GM12878 (cell line): Measurements from ENCODE around the gene KCNS3. TPM values are rescaled to one million over a fixed set of nuclear protein-coding genes. Genes with fewer than 3 reads are reported as not detected.

Experiments used
- ATAC-seq: fragments of 200-7000 bp; cut with Tn5 transposase; 3 replicates; pipeline ENCODE4 v1.9.1; 2020; ENCODE audit warnings: mild to moderate bottlenecking, moderate library complexity
- BruUV-seq: library from RNA; stranded (reverse); fragments of 400-500 nt; replicated peaks from 2 replicates; lab custom pipeline; 2021; lab: Mats Ljungman, UMichigan
- CTCF ChIA-PET: fragments of 300-600 bp; sonication (Branson Sonifier 250); formaldehyde crosslinking; extraction: SDS; loops from one replicate; lab custom pipeline; 2021; ENCODE audit warnings: inconsistent platforms; lab: Yijun Ruan, JAX
- POLR2A ChIA-PET: fragments of 350-600 bp; formaldehyde crosslinking; extraction: SDS; loops from one replicate; lab custom pipeline; 2021; ENCODE audit warnings: inconsistent platforms; lab: Charles Lee
- RAD21 ChIA-PET: fragments of 300-600 bp; sonication (Branson Sonifier 250); formaldehyde crosslinking; loops from one replicate; lab custom pipeline; 2023; ENCODE audit warnings: antibody characterized with exemption; ENCODE audit not compliant: unreplicated experiment; lab: Charles Lee
- SMC1A ChIA-PET: fragments of 300-600 bp; sonication (Branson Sonifier 250); formaldehyde crosslinking; loops from one replicate; lab custom pipeline; 2023; ENCODE audit not compliant: unreplicated experiment, uncharacterized antibody; lab: Charles Lee
- DNase-seq: peaks from one replicate; pipeline ENCODE4 v3.0.0-alpha.2; 2011; ENCODE audit warnings: low read depth, low spot score
- FAIRE-seq: peaks from 3 replicates; lab custom pipeline; 2011; peaks lifted over from hg19 to GRCh38; lab: Jason Lieb, UNC
- H2AFZ ChIP-seq: 2 replicates; pipeline ENCODE4 v1.6.0; 2011; ENCODE audit warnings: low read depth, low read length, control low read depth; ENCODE audit not compliant: control insufficient read depth
- H3K27ac ChIP-seq: 2 replicates; pipeline ENCODE4 v1.5.1; 2011; ENCODE audit warnings: control low read depth; ENCODE audit not compliant: control insufficient read depth, insufficient read depth
- H3K27me3 ChIP-seq, 2 experiments: replicated peaks in 1 of 2; 2 replicates each; pipeline versions ENCODE4 v1.6.0 to v1.6.1; 2011; ENCODE audit warnings: low read length in 1 of 2; ENCODE audit not compliant: control insufficient read depth in 2 of 2, insufficient read depth in 2 of 2
- H3K36me3 ChIP-seq, 2 experiments: 2 replicates each; pipeline ENCODE4 v1.5.1; 2011; ENCODE audit warnings: low read length in 1 of 2; ENCODE audit not compliant: control insufficient read depth in 2 of 2, insufficient read depth in 2 of 2
- H3K4me1 ChIP-seq: 2 replicates; pipeline ENCODE4 v1.6.1; 2011; ENCODE audit warnings: mild to moderate bottlenecking, low read length, moderate library complexity, mixed read lengths; ENCODE audit not compliant: control insufficient read depth, insufficient read depth
- H3K4me2 ChIP-seq: 2 replicates; pipeline ENCODE4 v1.6.0; 2011; ENCODE audit warnings: control low read depth; ENCODE audit not compliant: control insufficient read depth, insufficient read depth
- H3K4me3 ChIP-seq: fragments of 200-600 bp; sonication (generic); 2 replicates; pipeline ENCODE4 v1.5.1; 2016
- H3K79me2 ChIP-seq: 2 replicates; pipeline ENCODE4 v1.6.0; 2011; ENCODE audit warnings: low read length; ENCODE audit not compliant: control insufficient read depth, insufficient read depth
- H3K9ac ChIP-seq: 2 replicates; pipeline ENCODE4 v1.8.0; 2011; ENCODE audit warnings: low read length, control low read depth, mixed read lengths; ENCODE audit not compliant: control insufficient read depth, insufficient read depth
- H3K9me3 ChIP-seq: replicated peaks from 3 replicates; pipeline ENCODE4 v1.5.1; 2011; ENCODE audit warnings: mild to moderate bottlenecking, low read length; ENCODE audit not compliant: control insufficient read depth, insufficient read depth
- H4K20me1 ChIP-seq: 2 replicates; pipeline ENCODE4 v1.6.0; 2011; ENCODE audit not compliant: control insufficient read depth, insufficient read depth
- ASH2L ChIP-seq: fragments of 300-600, 200-600 bp; sonication (generic); IDR thresholded peaks from 2 replicates; pipeline ENCODE4 v1.6.1; 2017; ENCODE audit warnings: low read depth, mild to moderate bottlenecking, borderline replicate concordance
- BHLHE40 ChIP-seq, 2 experiments: fragments of 450-650 bp in 1 of 2; IDR thresholded peaks; 2 replicates each; pipeline ENCODE4 v1.6.1; 2011 to 2017; ENCODE audit warnings: low read depth in 2 of 2, borderline replicate concordance in 1 of 2, improper control_type of control experiment in 1 of 2, low read length in 1 of 2, mild to moderate bottlenecking in 1 of 2
- CHD4 ChIP-seq: fragments of 200-600 bp; sonication (generic); IDR thresholded peaks from 2 replicates; pipeline ENCODE4 v1.6.1; 2016; ENCODE audit warnings: mild to moderate bottlenecking
- CREB1 ChIP-seq: IDR thresholded peaks from 2 replicates; pipeline ENCODE4 v1.6.1; 2012; ENCODE audit warnings: low read depth, mild to moderate bottlenecking, inconsistent platforms
- EGR1 ChIP-seq, 2 experiments: IDR thresholded peaks; 1 replicate in 1 of 2; 2 replicates in 1 of 2; pipeline ENCODE4 v1.6.1; 2011 to 2012; ENCODE audit warnings: low read depth in 2 of 2, low read length in 2 of 2, borderline replicate concordance in 1 of 2, mild to moderate bottlenecking in 1 of 2, moderate library complexity in 1 of 2
- EP300 ChIP-seq, 2 experiments: fragments of 150-350 bp in 1 of 2; IDR thresholded peaks; 2 replicates each; pipeline ENCODE4 v1.6.1; 2011 to 2012; ENCODE audit warnings: low read depth in 2 of 2, low read length in 2 of 2, borderline replicate concordance in 1 of 2, improper control_type of control experiment in 1 of 2, inconsistent platforms in 1 of 2; ENCODE audit not compliant: control insufficient read depth in 1 of 2
- GATAD2B ChIP-seq: fragments of 450-650 bp; conservative IDR thresholded peaks from 2 replicates; pipeline ENCODE4 v1.6.1; 2017; ENCODE audit warnings: low read depth, mild to moderate bottlenecking, moderate library complexity
- HDGF ChIP-seq: fragments of 450-650 bp; IDR thresholded peaks from 2 replicates; pipeline ENCODE4 v1.6.1; 2016; ENCODE audit warnings: antibody characterized with exemption
- NFIC ChIP-seq: IDR thresholded peaks from 2 replicates; pipeline ENCODE4 v1.6.1; 2012; ENCODE audit warnings: low read depth, mild to moderate bottlenecking, inconsistent platforms, low read length, moderate library complexity
- NR2C2 ChIP-seq: IDR thresholded peaks from 2 replicates; pipeline ENCODE4 v1.6.1; 2011; ENCODE audit warnings: borderline replicate concordance, low read depth; ENCODE audit not compliant: control insufficient read depth, insufficient read length
- PAX8 ChIP-seq: fragments of 450-650 bp; IDR thresholded peaks from 2 replicates; pipeline ENCODE4 v1.6.1; 2017; ENCODE audit warnings: mild to moderate bottlenecking, moderate library complexity
- POU2F2 ChIP-seq: IDR thresholded peaks from 3 replicates; pipeline ENCODE4 v1.6.1; 2011; ENCODE audit warnings: low read depth, mild to moderate bottlenecking, low read length, borderline replicate concordance
- SMARCA5 ChIP-seq: fragments of 450-650 bp; IDR thresholded peaks from 2 replicates; pipeline ENCODE4 v1.6.1; 2017; ENCODE audit warnings: mild to moderate bottlenecking
- TAF1 ChIP-seq: IDR thresholded peaks from 2 replicates; pipeline ENCODE4 v1.6.1; 2011; ENCODE audit warnings: mild to moderate bottlenecking, low read depth, low read length, borderline replicate concordance
- TCF12 ChIP-seq: IDR thresholded peaks from 2 replicates; pipeline ENCODE4 v1.6.1; 2011; ENCODE audit warnings: low read depth, mild to moderate bottlenecking, low read length
- in situ Hi-C: fragments of 300-500 bp; cut with MboI; formaldehyde crosslinking; loops from 9 replicates; pipeline ENCODE4 v1.14.3; 2018; ENCODE audit warnings: mixed read lengths
- intact Hi-C: fragments of 100-400 bp; cut with micrococcal nuclease; formaldehyde crosslinking; loops from one replicate; pipeline ENCODE4 v1.14.2; 2022; ENCODE audit not compliant: unreplicated experiment
- polyA plus RNA-seq, 11 experiments: library from polyadenylated mRNA; depleted of rRNA in 4 of 11; unstranded in 6 of 11; stranded (reverse) in 5 of 11; fragments of >200 nt; fragmentation: Nextera tagmentation in 4 of 11; fragmentation: Illumina TruSeq in 1 of 11; extraction: Ambion mirVana in 4 of 11; extraction: Trizol in 1 of 11; gene quantifications; 1 replicate in 1 of 11; 2 replicates in 10 of 11; pipeline versions ENCODE4 v1.2.1 to v1.2.3, GENCODE V29; 2011 to 2016; ENCODE audit warnings: inconsistent platforms in 2 of 11, missing spikeins in 2 of 11, low read depth in 1 of 11
- total RNA-seq, 4 experiments: library from RNA; depleted of rRNA in 3 of 4; stranded (reverse); fragments of >200 nt in 3 of 4; fragmentation: Illumina TruSeq in 1 of 4; extraction: Trizol in 1 of 4; gene quantifications; 2 replicates each; pipeline versions ENCODE4 v1.2.1 to v1.2.3, GENCODE V29; 2013 to 2021
- TF ChIP-seq, protein P1 (sequence below): fragments of 450-650 bp; formaldehyde crosslinking; IDR thresholded peaks from 2 replicates; pipeline ENCODE4 v1.5.0; 2022; ENCODE audit warnings: mild to moderate bottlenecking, missing genetic modification characterization

The KCNS3 gene
- total and polyA plus RNA-seq, 10 of the 15 experiments (the other 5 are each of a cell fraction or from before 2014, with no cell fraction given), result not detected

GRCh38 chr2:17976871-17977746 lies 98.6 kb downstream of the KCNS3 start (continued):
- TF ChIP-seq, protein P1, sequence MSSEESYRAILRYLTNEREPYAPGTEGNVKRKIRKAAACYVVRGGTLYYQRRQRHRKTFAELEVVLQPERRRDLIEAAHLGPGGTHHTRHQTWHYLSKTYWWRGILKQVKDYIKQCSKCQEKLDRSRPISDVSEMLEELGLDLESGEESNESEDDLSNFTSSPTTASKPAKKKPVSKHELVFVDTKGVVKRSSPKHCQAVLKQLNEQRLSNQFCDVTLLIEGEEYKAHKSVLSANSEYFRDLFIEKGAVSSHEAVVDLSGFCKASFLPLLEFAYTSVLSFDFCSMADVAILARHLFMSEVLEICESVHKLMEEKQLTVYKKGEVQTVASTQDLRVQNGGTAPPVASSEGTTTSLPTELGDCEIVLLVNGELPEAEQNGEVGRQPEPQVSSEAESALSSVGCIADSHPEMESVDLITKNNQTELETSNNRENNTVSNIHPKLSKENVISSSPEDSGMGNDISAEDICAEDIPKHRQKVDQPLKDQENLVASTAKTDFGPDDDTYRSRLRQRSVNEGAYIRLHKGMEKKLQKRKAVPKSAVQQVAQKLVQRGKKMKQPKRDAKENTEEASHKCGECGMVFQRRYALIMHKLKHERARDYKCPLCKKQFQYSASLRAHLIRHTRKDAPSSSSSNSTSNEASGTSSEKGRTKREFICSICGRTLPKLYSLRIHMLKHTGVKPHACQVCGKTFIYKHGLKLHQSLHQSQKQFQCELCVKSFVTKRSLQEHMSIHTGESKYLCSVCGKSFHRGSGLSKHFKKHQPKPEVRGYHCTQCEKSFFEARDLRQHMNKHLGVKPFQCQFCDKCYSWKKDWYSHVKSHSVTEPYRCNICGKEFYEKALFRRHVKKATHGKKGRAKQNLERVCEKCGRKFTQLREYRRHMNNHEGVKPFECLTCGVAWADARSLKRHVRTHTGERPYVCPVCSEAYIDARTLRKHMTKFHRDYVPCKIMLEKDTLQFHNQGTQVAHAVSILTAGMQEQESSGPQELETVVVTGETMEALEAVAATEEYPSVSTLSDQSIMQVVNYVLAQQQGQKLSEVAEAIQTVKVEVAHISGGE (CRISPR knock-in tag), result no peak
- TF ChIP-seq PAX8 (no peak), CHD4 (no peak)

GRCh38 chr2:17979707-17980106 lies 101.2 kb downstream of the KCNS3 start:
- DNase-seq (no peak), FAIRE-seq (no peak), ATAC-seq (no peak)
- RAD21 ChIA-PET, result no interaction called here
- Histone ChIP-seq H2AFZ (no peak overlapping the region), H3K9ac (no peak overlapping the region), H3K4me1 (no peaks in the 10 kb centered on the region), H3K27ac (no peak overlapping the region), H3K4me3 (no peak overlapping the region), H3K79me2 (no peaks in the 10 kb centered on the region), H3K4me2 (no peak overlapping the region), H3K27me3 (no peaks in the 10 kb centered on the region), H3K36me3 (no peaks in the 10 kb centered on the region), H4K20me1 (no peaks in the 10 kb centered on the region), H3K9me3 (no peaks in the 10 kb centered on the region)
- no peak for TF ChIP-seq EP300 (IDR thresholded peaks at IDR 0.05; ENCODE audit: borderline replicate concordance in 1 of 2, control insufficient read depth in 1 of 2, low read depth in 2 of 2, low read length in 2 of 2)
- TF ChIP-seq NFIC, result no peak
- no peak for TF ChIP-seq EGR1 (IDR thresholded peaks at IDR 0.05; ENCODE audit: borderline replicate concordance in 1 of 2, low read depth in 2 of 2, low read length in 2 of 2)
- TF ChIP-seq TAF1, result no peak
- TF ChIP-seq SMARCA5, result no peak
- TF ChIP-seq HDGF, result no peak
- TF ChIP-seq BHLHE40 (IDR thresholded peaks at IDR 0.05; ENCODE audit: borderline replicate concordance in 1 of 2, low read depth in 2 of 2, low read length in 1 of 2), result no peak
- TF ChIP-seq GATAD2B, result no peak
- TF ChIP-seq ASH2L, result no peak
- TF ChIP-seq TCF12, result no peak
- no peak for TF ChIP-seq NR2C2
- TF ChIP-seq CREB1, result no peak
- no peak for TF ChIP-seq POU2F2
- SMC1A ChIA-PET, result no interaction called here
- in situ Hi-C loops (no loop called here), intact Hi-C loops (no loop called here)
- CTCF ChIA-PET, result interaction anchor here (1.0 kb wide), 1 partner anchor 22 kb away, joined by 3 read pairs; no protein-coding TSS in a partner anchor
- BruUV-seq, result no TSS peak
- POLR2A ChIA-PET, result no interaction called here
